Pancreas (tissue), 10 donors: ENCODE results near the gene SEC14L1. TPM values are rescaled to one million over a fixed set of nuclear protein-coding genes. Genes with fewer than 3 reads are reported as not detected.

Experiments used
- ATAC-seq, 4 donors: fragments of 200-7000 bp; cut with Tn5 transposase; one replicate each; pipeline versions ENCODE4 v1.8.0 to v1.9.1; 2020; ENCODE audit warnings: mild to moderate bottlenecking in 4 of 4, moderate library complexity in 4 of 4
- DNase-seq, 6 donors: peaks; one replicate each; pipeline ENCODE4 v3.0.0-alpha.2; 2020
- FAIRE-seq: peaks from 2 replicates; lab custom pipeline; 2012; peaks lifted over from hg19 to GRCh38; lab: Jason Lieb, UNC
- H3K27ac ChIP-seq, 4 donors: fragments of 200-600 bp; sonication (generic); 1 replicate in 3 of 4; 2 replicates in 1 of 4; pipeline versions ENCODE4 v1.5.0 to v1.8.0; 2020
- H3K27me3 ChIP-seq, 4 donors: fragments of 200-600 bp; one replicate each; pipeline ENCODE4 v1.8.0; 2021
- H3K36me3 ChIP-seq, 3 donors: fragments of 200-600 bp; sonication (generic) in 1 of 3; one replicate each; pipeline versions ENCODE4 v1.5.0 to v1.8.0; 2020 to 2021
- H3K4me1 ChIP-seq, 3 donors: fragments of 200-600 bp; one replicate each; pipeline ENCODE4 v1.8.0; 2021
- H3K4me3 ChIP-seq, 4 donors: fragments of 200-600 bp; sonication (generic) in 2 of 4; one replicate each; pipeline versions ENCODE4 v1.5.0 to v1.8.0; 2020 to 2021
- H3K9me3 ChIP-seq, 4 donors: fragments of 200-600 bp; one replicate each; pipeline ENCODE4 v1.8.0; 2021
- WGBS, 2 donors: extraction: QIAGEN DNeasy Blood & Tissue Kit; methylation state at CpG; one replicate each; pipeline ENCODE4 v1.1.7; 2013; 5-methylcytosine and 5-hydroxymethylcytosine counted together
- intact Hi-C, 3 donors: fragments of 100-400 bp; cut with DNase I; formaldehyde crosslinking; loops; one replicate each; pipeline versions ENCODE4 v1.11.1 to v1.14.2; 2022
- polyA plus RNA-seq, 2 donors: library from polyadenylated mRNA; stranded (reverse); fragments of 200-250 nt; gene quantifications; one replicate each; pipeline ENCODE4 v1.2.3, GENCODE V29; 2013
- total RNA-seq, 6 donors: library from RNA; stranded (reverse); fragmentation: NEBNext Ultra II Directional in 4 of 6; extraction: Animal tissue kit (Norgen Biotek cat#: 25700) in 4 of 6; gene quantifications; one replicate each; pipeline versions ENCODE4 v1.2.1 to v1.2.4, GENCODE V29; 2021 to 2023
- TF ChIP-seq, protein P1 (sequence below), 4 donors: fragments of 200-600 bp; sonication (generic) in 3 of 4; IDR thresholded peaks; one replicate each; pipeline versions ENCODE4 v1.5.0 to v1.8.0; 2021; ENCODE audit warnings: antibody characterized with exemption in 4 of 4
- donor health status: healthy with polysubstance abuse.
- donor health status: DM: no; HTN: no; CAD: no; lungs with moderate emphysema.
- donor health status: DM: no; HTN: no; CAD: no.
- donor health status: control.
- donor health status: control.
- donor health status: Bipolar disorder and iron deficiency.
- donor health status: DM: yes; HTN: yes; CAD: no.
- donor health status: DM: no; HTN: no; CAD: no.
- donor health status: DM: no; HTN: no; CAD: no.
- donor health status: DM: yes; HTN: yes; CAD: no.

The SEC14L1 gene
- total and polyA plus RNA-seq, 8 donors, result 17.8 to 45.5 (median 31.8) TPM

DNA sequence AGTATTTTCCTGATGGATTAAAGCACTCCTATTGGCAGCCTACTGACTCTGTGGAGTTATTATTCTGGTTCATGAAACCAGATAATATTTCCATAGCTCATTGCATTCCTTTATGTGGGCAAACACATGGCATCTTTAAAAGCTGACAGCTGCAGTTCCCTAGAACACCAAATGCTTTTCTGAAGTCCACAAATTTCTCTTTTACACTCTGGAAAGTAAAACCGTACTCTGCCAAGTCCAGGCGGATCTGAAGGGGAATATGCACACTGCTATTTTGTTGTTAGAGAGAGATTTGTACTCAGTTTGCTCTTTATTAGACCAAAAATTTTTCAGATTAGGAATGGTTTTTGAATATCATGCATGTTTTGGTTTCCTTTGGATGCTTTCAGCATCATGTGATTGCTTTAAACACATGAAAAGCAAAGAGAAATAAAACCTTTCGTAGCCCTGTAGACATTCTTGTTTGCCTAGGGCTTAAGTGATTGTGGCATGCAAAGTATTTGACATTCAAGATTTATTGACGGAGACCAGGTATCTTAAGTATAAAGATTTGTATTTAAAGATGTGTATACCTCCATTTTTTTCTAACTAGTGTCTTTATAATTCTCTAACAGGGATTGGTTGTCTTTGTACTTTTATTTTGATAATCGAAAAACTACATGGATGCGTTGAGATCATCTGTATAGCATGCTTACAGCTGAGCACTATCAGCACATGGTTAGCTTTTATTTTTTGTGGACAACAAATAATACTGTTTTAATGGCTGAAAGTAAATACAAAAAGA is 19.5 kb downstream of the SEC14L1 start:
- TF ChIP-seq, protein P1, sequence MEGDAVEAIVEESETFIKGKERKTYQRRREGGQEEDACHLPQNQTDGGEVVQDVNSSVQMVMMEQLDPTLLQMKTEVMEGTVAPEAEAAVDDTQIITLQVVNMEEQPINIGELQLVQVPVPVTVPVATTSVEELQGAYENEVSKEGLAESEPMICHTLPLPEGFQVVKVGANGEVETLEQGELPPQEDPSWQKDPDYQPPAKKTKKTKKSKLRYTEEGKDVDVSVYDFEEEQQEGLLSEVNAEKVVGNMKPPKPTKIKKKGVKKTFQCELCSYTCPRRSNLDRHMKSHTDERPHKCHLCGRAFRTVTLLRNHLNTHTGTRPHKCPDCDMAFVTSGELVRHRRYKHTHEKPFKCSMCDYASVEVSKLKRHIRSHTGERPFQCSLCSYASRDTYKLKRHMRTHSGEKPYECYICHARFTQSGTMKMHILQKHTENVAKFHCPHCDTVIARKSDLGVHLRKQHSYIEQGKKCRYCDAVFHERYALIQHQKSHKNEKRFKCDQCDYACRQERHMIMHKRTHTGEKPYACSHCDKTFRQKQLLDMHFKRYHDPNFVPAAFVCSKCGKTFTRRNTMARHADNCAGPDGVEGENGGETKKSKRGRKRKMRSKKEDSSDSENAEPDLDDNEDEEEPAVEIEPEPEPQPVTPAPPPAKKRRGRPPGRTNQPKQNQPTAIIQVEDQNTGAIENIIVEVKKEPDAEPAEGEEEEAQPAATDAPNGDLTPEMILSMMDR (IDR thresholded peaks at IDR 0.05), result no peak
- 36% methylated on average over 6 of the region's 6 CpGs for whole genome bisulfite sequencing, 2 donors
- DNase-seq (no peak), FAIRE-seq (no peak), ATAC-seq (no peak)
- H3K4me3 ChIP-seq, result no peak overlapping the region
- peaks cover 17 to 36% (median 28%) of the 10 kb centered on the region in 3 donors for H3K4me1 ChIP-seq
- H3K36me3 ChIP-seq, result no peaks in the 10 kb centered on the region
- intact Hi-C loops, result no loop called here
- H3K27me3 ChIP-seq, result no peaks in the 10 kb centered on the region
- H3K9me3 ChIP-seq, result no peaks in the 10 kb centered on the region
- peak overlapping the region in 1 of 4 donors; percentile 20 for H3K27ac ChIP-seq

DNA sequence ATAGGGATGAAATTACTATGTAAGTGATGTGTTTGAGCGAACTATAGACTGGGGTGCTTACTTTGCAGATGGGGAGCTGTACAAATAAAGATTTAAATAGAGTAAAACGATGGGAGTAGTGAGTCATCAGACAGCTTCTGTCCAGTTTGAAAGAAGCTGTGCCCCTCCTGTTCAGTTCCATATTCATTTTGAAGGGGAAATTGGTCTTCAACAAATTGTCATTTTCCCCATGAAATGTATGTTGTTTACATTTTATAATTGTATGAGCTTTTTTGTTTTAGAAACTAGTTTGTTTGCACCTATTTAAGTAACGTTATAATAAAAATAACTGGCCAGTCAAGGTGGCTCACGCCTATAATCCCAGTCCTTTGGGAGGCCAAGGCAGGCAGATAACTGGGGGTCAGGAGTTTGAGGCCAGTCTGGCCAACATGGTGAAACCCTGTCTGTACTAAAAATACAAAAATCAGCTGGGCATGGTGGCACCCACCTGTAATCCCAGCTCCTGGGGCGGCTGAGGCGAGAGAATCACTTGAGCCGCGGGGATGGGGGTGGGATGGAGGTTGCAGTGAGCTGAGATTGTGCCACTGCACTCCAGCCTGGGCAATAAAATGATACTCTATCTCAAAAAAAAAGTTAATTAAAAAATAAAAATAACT is 20.2 kb downstream of the SEC14L1 start:
- H3K4me3 ChIP-seq, result no peak overlapping the region
- TF ChIP-seq, protein P1 (IDR thresholded peaks at IDR 0.05), result no peak
- no peaks in the 10 kb centered on the region for H3K9me3 ChIP-seq
- DNase-seq, result no peak
- FAIRE-seq, result no peak
- peak in 1 of 4 donors; percentile 22 for ATAC-seq
- intact Hi-C loops, result no loop called here
- H3K36me3 ChIP-seq, result no peaks in the 10 kb centered on the region
- H3K4me1 ChIP-seq, result peaks cover 24 to 42% (median 32%) of the 10 kb centered on the region in 3 donors
- H3K27ac ChIP-seq, result peak overlapping the region in 1 of 4 donors; percentile 20
- 73 to 76% methylated on average over 8 of the region's 8 CpGs for WGBS, 2 donors
- no peaks in the 10 kb centered on the region for H3K27me3 ChIP-seq

GRCh38 chr17:77161953-77162352 is 21.2 kb downstream of the SEC14L1 start:
- ATAC-seq (no peak), FAIRE-seq (no peak), DNase-seq (no peak)
- no peak overlapping the region for H3K27ac ChIP-seq
- H3K9me3 ChIP-seq, result no peaks in the 10 kb centered on the region
- H3K4me1 ChIP-seq, result peaks cover 27 to 42% (median 32%) of the 10 kb centered on the region in 3 donors
- TF ChIP-seq, protein P1 (IDR thresholded peaks at IDR 0.05), result no peak
- intact Hi-C loops, result no loop called here
- H3K36me3 ChIP-seq, result no peaks in the 10 kb centered on the region
- H3K4me3 ChIP-seq, result no peak overlapping the region
- WGBS, 2 donors, result 90 to 95% methylated on average over 17 of the region's 17 CpGs
- no peaks in the 10 kb centered on the region for H3K27me3 ChIP-seq

GRCh38 chr17:77163001-77163400 is 22.2 kb downstream of the SEC14L1 start:
- Histone ChIP-seq H3K9me3 (no peaks in the 10 kb centered on the region), H3K27ac (peak overlapping the region in 3 of 4 donors; percentile 30 to 70 (median 48)), H3K36me3 (no peaks in the 10 kb centered on the region), H3K27me3 (no peaks in the 10 kb centered on the region), H3K4me3 (peak overlapping the region in 2 of 4 donors; percentile 11 to 15), H3K4me1 (peaks cover 28 to 42% (median 32%) of the 10 kb centered on the region in 3 donors)
- peak in 2 of 6 donors; percentile 47 to 48 for DNase-seq
- peak; percentile 70 to 81 (median 76) for ATAC-seq
- intact Hi-C loops, result no loop called here
- no peak for FAIRE-seq
- TF ChIP-seq, protein P1 (IDR thresholded peaks at IDR 0.05), result no peak
- 30% methylated on average over 10 of the region's 10 CpGs for WGBS, 2 donors
